IMR-90 (cell line): ENCODE measurements around the gene CEBPA. TPM values are rescaled to one million over a fixed set of nuclear protein-coding genes. Genes with fewer than 3 reads are reported as not detected.

ENCODE experiments used
- ATAC-seq: fragments of 200-7000 bp; cut with Tn5 transposase; 2 replicates; pipeline ENCODE4 v1.9.1; 2020; ENCODE audit warnings: low read depth, mild to moderate bottlenecking, moderate library complexity
- BruUV-seq: library from RNA; stranded (reverse); fragments of 400-500 nt; replicated peaks from 2 replicates; lab custom pipeline; 2021; lab: Mats Ljungman, UMichigan
- CTCF ChIA-PET: fragments of 300-600 bp; formaldehyde crosslinking; extraction: SDS; loops from one replicate; lab custom pipeline; 2021; ENCODE audit warnings: antibody characterized with exemption; lab: Yijun Ruan, JAX
- POLR2A ChIA-PET: fragments of 300-600 bp; sonication (Branson Sonifier 250); formaldehyde crosslinking; loops from one replicate; lab custom pipeline; 2022; ENCODE audit warnings: antibody characterized with exemption; ENCODE audit not compliant: unreplicated experiment; lab: Charles Lee
- DNase-seq: peaks from one replicate; pipeline ENCODE4 v3.0.0; 2013
- H2AFZ ChIP-seq: replicated peaks from 2 replicates; pipeline ENCODE3; 2013; ENCODE audit warnings: low read length, mild to moderate bottlenecking; ENCODE audit not compliant: poor library complexity
- H2AK5ac ChIP-seq: 2 replicates; pipeline ENCODE4 v1.6.1; 2013; ENCODE audit warnings: low read depth, low read length, inconsistent platforms
- H2AK9ac ChIP-seq: replicated peaks from 2 replicates; pipeline ENCODE3; 2013; ENCODE audit warnings: mild to moderate bottlenecking, low read depth, low read length, moderate library complexity; ENCODE audit not compliant: poor library complexity
- H2BK120ac ChIP-seq: 2 replicates; pipeline ENCODE4 v1.6.1; 2013; ENCODE audit warnings: low read depth, low read length, inconsistent platforms
- H2BK15ac ChIP-seq: 3 replicates; pipeline ENCODE4 v1.6.1; 2013; ENCODE audit warnings: low read depth, low read length, inconsistent platforms
- H2BK20ac ChIP-seq: 2 replicates; pipeline ENCODE4 v1.6.1; 2013; ENCODE audit warnings: low read depth, mild to moderate bottlenecking, inconsistent platforms, low read length, moderate library complexity
- H2BK5ac ChIP-seq: 2 replicates; pipeline ENCODE4 v1.6.1; 2013; ENCODE audit warnings: mild to moderate bottlenecking, low read depth, low read length, inconsistent platforms; ENCODE audit not compliant: poor library complexity, severe bottlenecking
- H3K14ac ChIP-seq: replicated peaks from 2 replicates; pipeline ENCODE4 v1.6.1; 2013; ENCODE audit warnings: low read depth, low read length, inconsistent platforms
- H3K18ac ChIP-seq: 2 replicates; pipeline ENCODE4 v1.6.1; 2013; ENCODE audit warnings: low read depth, low read length, control low read depth
- H3K23ac ChIP-seq: 2 replicates; pipeline ENCODE4 v1.6.1; 2013; ENCODE audit warnings: low read depth, low read length, inconsistent platforms
- H3K27ac ChIP-seq: 2 replicates; pipeline ENCODE4 v1.5.1; 2013; ENCODE audit warnings: mild to moderate bottlenecking, control low read depth, low read length; ENCODE audit not compliant: insufficient read depth
- H3K27me3 ChIP-seq: 2 replicates; pipeline ENCODE4 v1.6.1; 2013; ENCODE audit warnings: low read length; ENCODE audit not compliant: control insufficient read depth, insufficient read depth
- H3K36me3 ChIP-seq: 2 replicates; pipeline ENCODE4 v1.6.1; 2013; ENCODE audit warnings: low read length, mixed read lengths; ENCODE audit not compliant: control insufficient read depth, insufficient read depth
- H3K4ac ChIP-seq: 2 replicates; pipeline ENCODE4 v1.6.1; 2013; ENCODE audit warnings: low read depth, low read length, inconsistent platforms
- H3K4me1 ChIP-seq: 2 replicates; pipeline ENCODE4 v1.6.1; 2013; ENCODE audit warnings: low read length, mixed read lengths; ENCODE audit not compliant: control insufficient read depth, insufficient read depth
- H3K4me2 ChIP-seq: 2 replicates; pipeline ENCODE4 v1.6.1; 2013; ENCODE audit warnings: low read depth, mild to moderate bottlenecking, control low read depth, low read length, moderate library complexity
- H3K4me3 ChIP-seq: 2 replicates; pipeline ENCODE4 v1.5.1; 2013; ENCODE audit warnings: low read depth, mild to moderate bottlenecking, control low read depth, low read length, moderate library complexity; ENCODE audit not compliant: insufficient read depth
- H3K56ac ChIP-seq: 2 replicates; pipeline ENCODE4 v1.6.1; 2013; ENCODE audit warnings: low read length, inconsistent platforms; ENCODE audit not compliant: insufficient read depth; ENCODE audit errors: extremely low read depth
- H3K79me1 ChIP-seq, 2 experiments: 2 replicates each; pipeline ENCODE4 v1.6.1; 2013; ENCODE audit warnings: low read length in 2 of 2, inconsistent platforms in 1 of 2, low read depth in 1 of 2
- H3K9ac ChIP-seq: 2 replicates; pipeline ENCODE4 v1.6.1; 2013; ENCODE audit warnings: low read depth, low read length, control low read depth
- H3K9me1 ChIP-seq: 2 replicates; pipeline ENCODE4 v1.6.1; 2013; ENCODE audit warnings: low read length, inconsistent platforms; ENCODE audit not compliant: insufficient read depth
- H3K9me3 ChIP-seq: 2 replicates; pipeline ENCODE4 v1.6.1; 2013; ENCODE audit warnings: low read length; ENCODE audit not compliant: control insufficient read depth, insufficient read depth
- H4K20me1 ChIP-seq: 2 replicates; pipeline ENCODE4 v1.6.1; 2013; ENCODE audit warnings: low read length, inconsistent platforms; ENCODE audit not compliant: insufficient read depth
- H4K5ac ChIP-seq: 2 replicates; pipeline ENCODE4 v1.6.1; 2013; ENCODE audit warnings: mild to moderate bottlenecking, low read depth, low read length, control low read depth
- H4K8ac ChIP-seq, 2 experiments: 2 replicates each; pipeline ENCODE4 v1.6.1; 2013; ENCODE audit warnings: low read depth in 2 of 2, low read length in 2 of 2, control low read depth in 1 of 2, inconsistent platforms in 1 of 2
- H4K91ac ChIP-seq: 2 replicates; pipeline ENCODE4 v1.6.1; 2013; ENCODE audit warnings: low read depth, low read length, inconsistent platforms; ENCODE audit not compliant: insufficient read depth
- BHLHE40 ChIP-seq: fragments of 150-350 bp; IDR thresholded peaks from 2 replicates; pipeline ENCODE4 v1.6.1; 2016; ENCODE audit warnings: mild to moderate bottlenecking, low read depth, low read length
- CEBPB ChIP-seq: IDR thresholded peaks from 2 replicates; pipeline ENCODE4 v1.6.1; 2012; ENCODE audit warnings: low read depth, low read length, improper control_type of control experiment
- CTCF ChIP-seq: conservative IDR thresholded peaks from 2 replicates; pipeline ENCODE4 v1.5.1; 2012; ENCODE audit warnings: mild to moderate bottlenecking, low read depth, low read length, improper control_type of control experiment
- ELK1 ChIP-seq: fragments of 150-350 bp; IDR thresholded peaks from 2 replicates; pipeline ENCODE4 v1.6.1; 2016; ENCODE audit warnings: low read depth, mild to moderate bottlenecking, low read length, moderate library complexity, borderline replicate concordance
- FOS ChIP-seq: fragments of 150-350 bp; IDR thresholded peaks from 2 replicates; pipeline ENCODE4 v1.6.1; 2016; ENCODE audit warnings: low read depth, low read length
- MAZ ChIP-seq: IDR thresholded peaks from 2 replicates; pipeline ENCODE4 v1.6.1; 2012; ENCODE audit warnings: low read depth, mild to moderate bottlenecking, low read length, improper control_type of control experiment, moderate library complexity, borderline replicate concordance
- MXI1 ChIP-seq: IDR thresholded peaks from 2 replicates; pipeline ENCODE4 v1.6.1; 2012; ENCODE audit warnings: low read depth, mild to moderate bottlenecking, low read length, moderate library complexity, borderline replicate concordance
- NFE2L2 ChIP-seq: fragments of 150-350 bp; IDR thresholded peaks from 2 replicates; pipeline ENCODE4 v1.6.1; 2016; ENCODE audit warnings: low read depth, mild to moderate bottlenecking, low read length
- POLR2A ChIP-seq: IDR thresholded peaks from 2 replicates; pipeline ENCODE4 v1.6.1; 2012; ENCODE audit warnings: mild to moderate bottlenecking, low read depth, low read length
- RAD21 ChIP-seq: IDR thresholded peaks from 2 replicates; pipeline ENCODE4 v1.6.1; 2012; ENCODE audit warnings: low read length, improper control_type of control experiment
- RCOR1 ChIP-seq: IDR thresholded peaks from 2 replicates; pipeline ENCODE4 v1.6.1; 2012; ENCODE audit warnings: mild to moderate bottlenecking, low read length, improper control_type of control experiment; ENCODE audit not compliant: insufficient replicate concordance
- RFX5 ChIP-seq: IDR thresholded peaks from 2 replicates; pipeline ENCODE4 v1.8.0; 2012; ENCODE audit warnings: low read depth, mild to moderate bottlenecking, low read length, moderate library complexity
- SMC3 ChIP-seq: fragments of 150-350 bp; IDR thresholded peaks from 2 replicates; pipeline ENCODE4 v1.6.1; 2016; ENCODE audit warnings: low read depth, mild to moderate bottlenecking, antibody characterized with exemption, low read length, moderate library complexity
- USF2 ChIP-seq: fragments of 150-350 bp; IDR thresholded peaks from 2 replicates; pipeline ENCODE4 v1.6.1; 2017; ENCODE audit warnings: mild to moderate bottlenecking, antibody characterized with exemption, low read length, low read depth
- WGBS, 2 experiments: methylation state at CpG; one replicate each; pipeline versions ENCODE4 v1.1.5 to v1.1.7; 2013; ENCODE audit warnings: missing lambda C conversion rate in 2 of 2; ENCODE audit not compliant: insufficient read length in 1 of 2; ENCODE audit errors: extremely low coverage in 2 of 2; 5-methylcytosine and 5-hydroxymethylcytosine counted together
- dilution Hi-C: fragments of 300-500 bp; cut with HindIII; formaldehyde crosslinking; loops from one replicate; pipeline ENCODE4 v1.14.3; 2018; ENCODE audit warnings: low sequenced_read_pairs; ENCODE audit not compliant: unreplicated experiment
- in situ Hi-C: fragments of 300-500 bp; cut with MboI; formaldehyde crosslinking; loops from 3 replicates; pipeline ENCODE4 v1.14.3; 2019; ENCODE audit warnings: low sequenced_read_pairs, inconsistent platforms, mixed read lengths
- intact Hi-C: fragments of 100-400 bp; cut with micrococcal nuclease; formaldehyde crosslinking; loops from 2 replicates; pipeline ENCODE4 v1.10.0; 2022
- polyA plus RNA-seq, 3 experiments: library from polyadenylated mRNA; depleted of rRNA; stranded (reverse); fragments of >200 nt; gene quantifications; 2 replicates each; pipeline ENCODE4 v1.2.3, GENCODE V29; 2012; ENCODE audit warnings: low replicate concordance in 1 of 3
- total RNA-seq: library from RNA; depleted of rRNA; stranded (reverse); fragments of >200 nt; gene quantifications from 2 replicates; pipeline ENCODE4 v1.2.3, GENCODE V29; 2012

The CEBPA gene
- total and polyA plus RNA-seq, 2 of the 4 experiments (the other 2 are of a cell fraction), result under 0.01 to 0.09 TPM

DNA sequence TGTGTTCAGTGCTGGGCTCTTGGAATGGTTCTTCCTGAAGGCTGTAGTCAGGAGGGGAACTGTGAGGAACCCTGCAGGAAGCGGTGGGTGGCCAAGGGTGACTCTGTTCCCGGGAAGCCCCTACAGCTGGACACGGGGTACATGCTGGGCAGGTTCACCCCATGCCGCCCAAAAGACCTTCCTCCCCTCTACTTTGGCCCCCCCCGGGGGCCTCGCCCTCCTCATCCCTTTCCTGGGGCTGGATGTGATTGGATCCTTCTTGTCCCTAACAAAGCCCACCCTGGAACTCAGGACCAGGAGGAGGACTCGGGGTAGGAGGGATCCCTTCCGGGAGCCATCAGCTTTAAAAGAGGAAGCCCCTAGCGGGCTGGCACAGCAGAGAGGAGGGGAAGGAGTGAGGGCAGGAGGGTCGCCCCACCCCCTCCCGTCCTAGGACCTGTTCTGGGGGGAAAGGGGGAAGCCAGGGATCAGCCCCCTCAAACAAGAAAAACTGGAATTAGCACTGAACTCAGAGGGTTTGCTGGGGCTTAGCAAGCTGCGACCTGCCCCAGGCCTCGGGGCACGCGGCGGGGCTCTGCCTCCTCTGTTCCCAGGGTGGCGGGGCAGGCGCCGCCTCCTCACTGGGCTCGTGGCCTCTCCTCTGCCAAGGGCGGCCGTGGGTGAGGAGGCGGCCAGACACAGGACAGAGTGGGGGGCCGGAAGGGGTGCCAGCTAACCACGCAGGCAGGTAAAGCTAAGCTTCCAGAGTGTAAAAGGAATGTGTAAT, 4.0 kb downstream of the CEBPA start:
- no peak overlapping the region for H3K27ac ChIP-seq
- H4K8ac ChIP-seq, result no peak overlapping the region
- in situ Hi-C loops (no loop called here), dilution Hi-C loops (no loop called here), intact Hi-C loops (no loop called here)
- no peaks in the 10 kb centered on the region for H3K9me3 ChIP-seq
- ChIA-PET POLR2A (no interaction called here), CTCF (no interaction called here)
- no peak overlapping the region for H3K4me3 ChIP-seq
- H3K4ac ChIP-seq, result no peak overlapping the region
- ATAC-seq (no peak), DNase-seq (no peak)
- H3K23ac ChIP-seq, result no peak overlapping the region
- no peak overlapping the region for H2AK9ac ChIP-seq
- no peak overlapping the region for H2BK120ac ChIP-seq
- H3K4me1 ChIP-seq, result peaks cover 3% of the 10 kb centered on the region; the same call in 1 of the 2 replicates
- H2BK20ac ChIP-seq, result no peak overlapping the region
- no peak overlapping the region for H3K14ac ChIP-seq
- no peak overlapping the region for H2AFZ ChIP-seq
- H4K5ac ChIP-seq, result no peak overlapping the region
- no peaks in the 10 kb centered on the region for H3K36me3 ChIP-seq
- no peak overlapping the region for H2AK5ac ChIP-seq
- no peak overlapping the region for H3K56ac ChIP-seq
- TF ChIP-seq SMC3 (no peak), NFE2L2 (no peak), ELK1 (no peak), FOS (no peak), USF2 (no peak), RAD21 (no peak), POLR2A (no peak), RCOR1 (no peak), MAZ (no peak), CTCF (no peak), BHLHE40 (no peak), CEBPB (no peak), RFX5 (no peak), MXI1 (no peak)
- H3K4me2 ChIP-seq, result no peak overlapping the region
- H2BK15ac ChIP-seq, result no peak overlapping the region
- no peaks in the 10 kb centered on the region for H3K9me1 ChIP-seq
- no peaks in the 10 kb centered on the region for H3K79me1 ChIP-seq
- no peak overlapping the region for H2BK5ac ChIP-seq
- no TSS peak for BruUV-seq
- 75% methylated on average over 12 of the region's 25 CpGs; no CpG with 5 or more reads in 1 of the 2 experiments for WGBS, 2 experiments
- H3K18ac ChIP-seq, result no peak overlapping the region
- no peaks in the 10 kb centered on the region for H4K20me1 ChIP-seq
- no peak overlapping the region for H4K91ac ChIP-seq
- H3K9ac ChIP-seq, result no peak overlapping the region
- H3K27me3 ChIP-seq, result peaks cover 66% of the 10 kb centered on the region
